ENCODE data around the gene IDI2. TPM values are rescaled to one million over a fixed set of nuclear protein-coding genes. Genes with fewer than 3 reads are reported as not detected.
"Not testable (repeated sequence)": the region's sequence is repeated elsewhere in the genome, so short reads cannot be mapped to it uniquely, and the experiment has no call there.

The IDI2 gene
- polyA plus RNA-seq, 2 donors = not detected

- H3K4me3 ChIP-seq (ENCODE audit: low read depth in 1 of 2, low read length in 2 of 2) = peak overlapping the region; percentile 77 to 96
- WGBS, 2 donors = 0% methylated on average over 37 of the region's 37 CpGs
- H3K4me1 ChIP-seq (ENCODE audit: control insufficient read depth in 2 of 2, insufficient read depth in 2 of 2, low read length in 1 of 2) = peaks cover 0 to 8% of the 10 kb centered on the region in 2 donors
- no peaks in the 10 kb centered on the region for H3K27me3 ChIP-seq (ENCODE audit: control insufficient read depth in 1 of 2, insufficient read depth in 2 of 2, low read length in 2 of 2)
- peaks cover 0 to 4% of the 10 kb centered on the region in 2 donors for H3K36me3 ChIP-seq (ENCODE audit: control insufficient read depth in 2 of 2, insufficient read depth in 2 of 2, low read length in 1 of 2)
- H3K9me3 ChIP-seq (ENCODE audit: control insufficient read depth in 2 of 2, insufficient read depth in 1 of 2, low read depth in 1 of 2, low read length in 1 of 2) = no peaks in the 10 kb centered on the region
- peak overlapping the region; percentile 96 to 100 for H3K27ac ChIP-seq (ENCODE audit: low read depth in 2 of 2, low read length in 1 of 2)
Observed at GRCh38 chr10:1048349-1048731, 22.7 kb upstream of the IDI2 start.

GRCh38 chr10:1047937-1048336 lies 22.3 kb upstream of the IDI2 start:
- H3K9me3 ChIP-seq (ENCODE audit: control insufficient read depth in 2 of 2, insufficient read depth in 1 of 2, low read depth in 1 of 2, low read length in 1 of 2) = no peaks in the 10 kb centered on the region
- WGBS, 2 donors = 4% methylated on average over 15 of the region's 15 CpGs
- H3K4me1 ChIP-seq (ENCODE audit: control insufficient read depth in 2 of 2, insufficient read depth in 2 of 2, low read length in 1 of 2) = peaks cover 0 to 8% of the 10 kb centered on the region in 2 donors
- no peaks in the 10 kb centered on the region for H3K27me3 ChIP-seq (ENCODE audit: control insufficient read depth in 1 of 2, insufficient read depth in 2 of 2, low read length in 2 of 2)
- peaks cover 0 to 5% of the 10 kb centered on the region in 2 donors for H3K36me3 ChIP-seq (ENCODE audit: control insufficient read depth in 2 of 2, insufficient read depth in 2 of 2, low read length in 1 of 2)
- peak overlapping the region; percentile 77 to 96 for H3K4me3 ChIP-seq (ENCODE audit: low read depth in 1 of 2, low read length in 2 of 2)
- H3K27ac ChIP-seq (ENCODE audit: low read depth in 2 of 2, low read length in 1 of 2) = peak overlapping the region; percentile 96 to 100

DNA sequence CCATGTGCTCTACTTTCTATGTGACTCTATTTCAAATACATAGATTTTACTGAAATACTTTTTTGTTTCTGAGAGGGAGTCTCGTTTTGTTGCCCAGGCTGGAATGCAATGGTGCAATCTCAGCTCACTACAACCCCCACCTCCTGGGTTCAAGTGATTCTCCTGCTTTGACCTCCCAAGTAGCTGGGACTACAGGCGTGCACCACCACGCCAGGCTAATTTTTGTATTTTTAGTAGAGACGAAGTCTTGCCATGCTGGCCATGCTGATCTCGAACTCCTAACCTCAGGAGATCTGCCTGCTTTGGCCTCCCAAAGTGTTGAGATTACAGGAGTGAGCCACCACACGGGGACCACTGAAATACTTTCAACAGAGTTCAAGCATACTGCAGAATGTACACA lies 19.8 kb upstream of the IDI2 start:
- H3K27me3 ChIP-seq (ENCODE audit: control insufficient read depth in 1 of 2, insufficient read depth in 2 of 2, low read length in 2 of 2) = no peaks in the 10 kb centered on the region
- no peak overlapping the region for H3K4me3 ChIP-seq (ENCODE audit: low read depth in 1 of 2, low read length in 2 of 2)
- no peaks in the 10 kb centered on the region for H3K9me3 ChIP-seq (ENCODE audit: control insufficient read depth in 2 of 2, insufficient read depth in 1 of 2, low read depth in 1 of 2, low read length in 1 of 2)
- peaks cover 0 to 7% of the 10 kb centered on the region in 2 donors for H3K36me3 ChIP-seq (ENCODE audit: control insufficient read depth in 2 of 2, insufficient read depth in 2 of 2, low read length in 1 of 2)
- H3K27ac ChIP-seq (ENCODE audit: low read depth in 2 of 2, low read length in 1 of 2) = no peak overlapping the region
- 84 to 85% methylated on average over 6 of the region's 6 CpGs for WGBS, 2 donors
- peaks cover 0 to 6% of the 10 kb centered on the region in 2 donors for H3K4me1 ChIP-seq (ENCODE audit: control insufficient read depth in 2 of 2, insufficient read depth in 2 of 2, low read length in 1 of 2)

DNA sequence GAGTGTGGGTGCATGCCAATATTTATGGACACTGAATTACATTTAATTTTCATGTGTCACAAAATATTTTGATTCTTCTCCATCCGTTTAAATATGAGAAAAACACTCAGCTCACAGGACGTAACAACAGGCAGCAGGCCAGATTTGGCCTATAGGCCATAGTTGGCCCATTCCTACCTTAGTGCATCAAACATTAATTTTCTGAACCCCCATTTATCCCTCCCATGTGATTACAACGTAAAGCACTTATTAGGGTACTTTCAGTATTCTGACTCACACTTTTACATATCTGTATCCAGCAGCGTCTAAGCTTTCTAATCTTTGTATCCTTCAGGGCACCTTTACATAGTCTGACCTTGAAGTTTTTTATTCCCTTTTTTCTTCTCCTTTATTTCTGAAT lies 19.3 kb upstream of the IDI2 start:
- Histone ChIP-seq H3K4me1 (ENCODE audit: control insufficient read depth in 2 of 2, insufficient read depth in 2 of 2, low read length in 1 of 2) (peaks cover 0 to 6% of the 10 kb centered on the region in 2 donors), H3K27ac (ENCODE audit: low read depth in 2 of 2, low read length in 1 of 2) (no peak overlapping the region), H3K36me3 (ENCODE audit: control insufficient read depth in 2 of 2, insufficient read depth in 2 of 2, low read length in 1 of 2) (peaks cover 0 to 10% of the 10 kb centered on the region in 2 donors), H3K9me3 (ENCODE audit: control insufficient read depth in 2 of 2, insufficient read depth in 1 of 2, low read depth in 1 of 2, low read length in 1 of 2) (no peaks in the 10 kb centered on the region), H3K4me3 (ENCODE audit: low read depth in 1 of 2, low read length in 2 of 2) (no peak overlapping the region), H3K27me3 (ENCODE audit: control insufficient read depth in 1 of 2, insufficient read depth in 2 of 2, low read length in 2 of 2) (no peaks in the 10 kb centered on the region)
- WGBS, 2 donors = 70 to 79% methylated on average over 4 of the region's 4 CpGs

DNA sequence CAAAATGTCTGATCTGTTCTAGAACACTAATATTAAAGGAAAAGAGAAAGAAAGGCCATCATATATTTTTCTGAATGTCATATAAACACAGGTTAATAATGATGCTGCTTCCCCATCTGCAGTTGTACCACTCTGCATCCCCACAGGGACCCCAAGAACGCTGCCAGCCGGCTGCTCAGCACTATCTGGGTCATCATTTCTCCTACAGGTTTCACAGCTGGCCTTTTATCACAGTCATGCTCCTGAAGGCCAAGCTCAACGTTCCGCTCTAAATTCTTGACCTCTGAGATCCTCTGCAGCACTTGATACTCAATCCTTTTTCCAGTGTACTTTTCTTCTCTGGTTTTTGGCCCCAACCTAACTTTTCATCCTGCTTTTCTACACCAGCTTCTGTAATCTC lies 18.5 kb upstream of the IDI2 start:
- no peak overlapping the region for H3K4me3 ChIP-seq (ENCODE audit: low read depth in 1 of 2, low read length in 2 of 2)
- H3K27me3 ChIP-seq (ENCODE audit: control insufficient read depth in 1 of 2, insufficient read depth in 2 of 2, low read length in 2 of 2) = no peaks in the 10 kb centered on the region
- peak overlapping the region; percentile 39 to 52 for H3K27ac ChIP-seq (ENCODE audit: low read depth in 2 of 2, low read length in 1 of 2)
- 52 to 70% methylated on average over 4 of the region's 4 CpGs for WGBS, 2 donors
- peaks cover 0 to 10% of the 10 kb centered on the region in 2 donors for H3K36me3 ChIP-seq (ENCODE audit: control insufficient read depth in 2 of 2, insufficient read depth in 2 of 2, low read length in 1 of 2)
- no peaks in the 10 kb centered on the region for H3K9me3 ChIP-seq (ENCODE audit: control insufficient read depth in 2 of 2, insufficient read depth in 1 of 2, low read depth in 1 of 2, low read length in 1 of 2)
- peaks cover 0 to 6% of the 10 kb centered on the region in 2 donors for H3K4me1 ChIP-seq (ENCODE audit: control insufficient read depth in 2 of 2, insufficient read depth in 2 of 2, low read length in 1 of 2)

DNA sequence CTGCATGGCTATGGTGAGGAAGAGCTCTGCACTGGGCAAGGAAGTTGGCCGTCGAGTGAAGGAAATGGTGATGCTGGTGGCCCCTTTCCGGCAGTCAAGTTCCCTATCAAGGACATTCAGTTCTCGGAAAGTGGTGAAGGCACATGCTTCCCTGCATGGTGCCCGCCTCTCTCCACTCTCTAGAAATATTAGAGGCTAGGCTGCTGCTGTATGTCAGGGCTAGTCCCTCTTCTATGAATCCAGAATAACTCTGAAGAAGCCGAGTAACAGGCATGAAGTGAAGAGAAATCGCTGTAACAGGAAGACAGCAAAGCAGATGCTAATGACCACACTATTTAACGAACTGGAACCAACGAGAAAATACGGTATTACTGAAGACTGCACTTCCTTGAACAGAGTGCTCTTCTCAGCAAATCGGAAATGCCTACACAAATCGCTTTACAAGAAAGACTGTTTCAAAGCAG lies 17.9 kb upstream of the IDI2 start:
- H3K4me3 ChIP-seq (ENCODE audit: low read depth in 1 of 2, low read length in 2 of 2) = peak overlapping the region in 1 of 2 donors; percentile 4
- peaks cover 0 to 10% of the 10 kb centered on the region in 2 donors for H3K36me3 ChIP-seq (ENCODE audit: control insufficient read depth in 2 of 2, insufficient read depth in 2 of 2, low read length in 1 of 2)
- WGBS, 2 donors = 70 to 72% methylated on average over 12 of the region's 12 CpGs
- no peaks in the 10 kb centered on the region for H3K27me3 ChIP-seq (ENCODE audit: control insufficient read depth in 1 of 2, insufficient read depth in 2 of 2, low read length in 2 of 2)
- no peaks in the 10 kb centered on the region for H3K9me3 ChIP-seq (ENCODE audit: control insufficient read depth in 2 of 2, insufficient read depth in 1 of 2, low read depth in 1 of 2, low read length in 1 of 2)
- H3K4me1 ChIP-seq (ENCODE audit: control insufficient read depth in 2 of 2, insufficient read depth in 2 of 2, low read length in 1 of 2) = peaks cover 0 to 6% of the 10 kb centered on the region in 2 donors
- H3K27ac ChIP-seq (ENCODE audit: low read depth in 2 of 2, low read length in 1 of 2) = peak overlapping the region in 1 of 2 donors; percentile 39

DNA sequence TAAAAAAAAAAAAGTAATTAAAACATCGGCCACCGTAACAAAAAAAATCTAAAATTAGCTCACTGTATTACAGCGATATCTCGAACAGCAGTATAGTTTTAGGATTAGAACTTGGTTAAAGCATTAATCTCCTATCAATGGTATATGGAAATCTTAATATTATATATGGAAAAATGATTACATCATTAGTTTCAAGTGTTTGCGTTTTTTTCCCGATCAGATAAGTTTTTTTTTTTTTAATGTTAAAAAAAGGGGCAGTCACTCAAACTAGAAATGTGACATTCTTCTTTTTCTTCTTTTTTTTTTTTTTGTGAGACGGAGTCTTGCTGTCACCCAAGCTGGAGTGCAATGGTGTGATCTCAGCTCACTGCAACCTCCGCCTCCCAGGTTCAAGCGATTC lies 15.9 kb upstream of the IDI2 start:
- Histone ChIP-seq H3K27me3 (ENCODE audit: control insufficient read depth in 1 of 2, insufficient read depth in 2 of 2, low read length in 2 of 2) (no peaks in the 10 kb centered on the region), H3K9me3 (ENCODE audit: control insufficient read depth in 2 of 2, insufficient read depth in 1 of 2, low read depth in 1 of 2, low read length in 1 of 2) (no peaks in the 10 kb centered on the region), H3K4me1 (ENCODE audit: control insufficient read depth in 2 of 2, insufficient read depth in 2 of 2, low read length in 1 of 2) (peaks cover 0 to 6% of the 10 kb centered on the region in 2 donors), H3K4me3 (ENCODE audit: low read depth in 1 of 2, low read length in 2 of 2) (no peak overlapping the region), H3K36me3 (ENCODE audit: control insufficient read depth in 2 of 2, insufficient read depth in 2 of 2, low read length in 1 of 2) (peaks cover 0 to 10% of the 10 kb centered on the region in 2 donors), H3K27ac (ENCODE audit: low read depth in 2 of 2, low read length in 1 of 2) (no peak overlapping the region)
- 95% methylated on average over 9 of the region's 9 CpGs for WGBS, 2 donors

GRCh38 chr10:1040133-1040532 lies 14.5 kb upstream of the IDI2 start:
- Histone ChIP-seq H3K27ac (ENCODE audit: low read depth in 2 of 2, low read length in 1 of 2) (no peak overlapping the region), H3K36me3 (ENCODE audit: control insufficient read depth in 2 of 2, insufficient read depth in 2 of 2, low read length in 1 of 2) (peaks cover 0 to 10% of the 10 kb centered on the region in 2 donors), H3K9me3 (ENCODE audit: control insufficient read depth in 2 of 2, insufficient read depth in 1 of 2, low read depth in 1 of 2, low read length in 1 of 2) (no peaks in the 10 kb centered on the region), H3K4me1 (ENCODE audit: control insufficient read depth in 2 of 2, insufficient read depth in 2 of 2, low read length in 1 of 2) (peaks cover 0 to 4% of the 10 kb centered on the region in 2 donors), H3K27me3 (ENCODE audit: control insufficient read depth in 1 of 2, insufficient read depth in 2 of 2, low read length in 2 of 2) (no peaks in the 10 kb centered on the region), H3K4me3 (ENCODE audit: low read depth in 1 of 2, low read length in 2 of 2) (no peak overlapping the region)
- WGBS, 2 donors = 80 to 86% methylated on average over 3 of the region's 3 CpGs

DNA sequence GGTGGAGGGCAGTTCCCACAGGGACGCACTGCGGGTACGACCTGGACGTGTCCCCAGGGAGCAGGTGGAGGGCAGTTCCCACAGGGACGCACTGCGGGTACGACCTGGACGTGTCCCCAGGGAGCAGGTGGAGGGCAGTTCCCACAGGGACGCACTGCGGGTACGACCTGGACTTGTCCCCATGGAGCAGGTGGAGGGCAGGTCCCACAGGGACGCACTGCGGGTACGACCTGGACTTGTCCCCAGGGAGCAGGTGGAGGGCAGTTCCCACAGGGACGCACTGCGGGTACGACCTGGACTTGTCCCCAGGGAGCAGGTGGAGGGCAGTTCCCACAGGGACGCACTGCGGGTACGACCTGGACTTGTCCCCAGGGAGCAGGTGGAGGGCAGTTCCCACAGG lies 13.1 kb upstream of the IDI2 start:
- H3K27ac ChIP-seq (ENCODE audit: low read depth in 2 of 2, low read length in 1 of 2); H3K9me3 ChIP-seq (ENCODE audit: control insufficient read depth in 2 of 2, insufficient read depth in 1 of 2, low read depth in 1 of 2, low read length in 1 of 2); H3K4me3 ChIP-seq (ENCODE audit: low read depth in 1 of 2, low read length in 2 of 2); H3K27me3 ChIP-seq (ENCODE audit: control insufficient read depth in 1 of 2, insufficient read depth in 2 of 2, low read length in 2 of 2); H3K4me1 ChIP-seq (ENCODE audit: control insufficient read depth in 2 of 2, insufficient read depth in 2 of 2, low read length in 1 of 2); H3K36me3 ChIP-seq (ENCODE audit: control insufficient read depth in 2 of 2, insufficient read depth in 2 of 2, low read length in 1 of 2): not testable (repeated sequence)
- 88 to 96% methylated on average over 6 to 15 of the region's 20 CpGs for WGBS, 2 donors

DNA sequence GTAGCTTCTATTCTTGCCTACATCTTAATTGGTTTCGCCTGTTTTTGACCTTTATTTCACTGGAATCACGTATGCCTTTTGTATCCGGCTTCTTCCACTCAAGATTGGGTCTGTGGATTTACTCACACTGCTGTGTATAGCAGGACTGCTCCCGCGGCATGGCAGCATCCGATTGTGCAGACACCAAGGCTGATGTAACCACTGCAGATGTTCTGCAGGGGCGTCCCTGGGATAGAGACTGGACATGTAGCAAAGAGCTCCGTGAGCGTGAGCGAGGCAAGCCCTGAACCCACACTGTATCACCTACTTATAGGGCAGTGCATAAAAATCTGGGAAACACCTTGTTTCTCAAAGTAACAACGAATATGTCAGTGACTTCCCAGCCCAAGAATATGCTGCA lies 11.4 kb upstream of the IDI2 start:
- no peak overlapping the region for H3K4me3 ChIP-seq (ENCODE audit: low read depth in 1 of 2, low read length in 2 of 2)
- no peaks in the 10 kb centered on the region for H3K27me3 ChIP-seq (ENCODE audit: control insufficient read depth in 1 of 2, insufficient read depth in 2 of 2, low read length in 2 of 2)
- 90 to 92% methylated on average over 11 of the region's 11 CpGs for WGBS, 2 donors
- peaks cover 0 to 4% of the 10 kb centered on the region in 2 donors for H3K4me1 ChIP-seq (ENCODE audit: control insufficient read depth in 2 of 2, insufficient read depth in 2 of 2, low read length in 1 of 2)
- H3K36me3 ChIP-seq (ENCODE audit: control insufficient read depth in 2 of 2, insufficient read depth in 2 of 2, low read length in 1 of 2) = peaks cover 0 to 3% of the 10 kb centered on the region in 2 donors
- H3K27ac ChIP-seq (ENCODE audit: low read depth in 2 of 2, low read length in 1 of 2) = no peak overlapping the region
- no peaks in the 10 kb centered on the region for H3K9me3 ChIP-seq (ENCODE audit: control insufficient read depth in 2 of 2, insufficient read depth in 1 of 2, low read depth in 1 of 2, low read length in 1 of 2)
